Activated T-cell treated with anti-CD3 and anti-CD28 coated beads, Interleukin-2, amount 50 U/mL, for 1 hour (primary cell): ENCODE measurements around the gene DGKZ.

Experiments
- DNase-seq: peaks from one replicate; pipeline ENCODE4 v3.0.0-alpha.2; 2020

DGKZ gene

DNA sequence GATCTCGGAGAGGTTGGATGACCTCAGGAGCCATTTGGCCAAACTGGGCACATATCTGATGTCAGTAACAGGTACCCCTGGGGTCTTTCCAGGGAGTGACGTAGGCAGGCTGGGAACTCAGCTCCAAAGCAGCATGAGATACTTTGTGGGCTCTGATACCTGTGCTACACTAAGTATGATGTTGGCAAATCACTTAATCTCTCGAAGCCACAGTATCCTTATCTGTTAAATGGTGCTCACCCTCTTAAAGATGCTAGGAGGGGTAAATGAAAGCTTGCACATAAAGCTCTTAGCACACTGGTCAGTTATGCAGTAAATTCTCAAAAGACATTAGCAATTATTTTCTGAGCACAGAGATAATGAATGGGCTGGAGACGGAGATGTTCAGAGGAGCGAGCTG is 17.1 kb upstream of the DGKZ start:
- DNase-seq: no peak

DNA sequence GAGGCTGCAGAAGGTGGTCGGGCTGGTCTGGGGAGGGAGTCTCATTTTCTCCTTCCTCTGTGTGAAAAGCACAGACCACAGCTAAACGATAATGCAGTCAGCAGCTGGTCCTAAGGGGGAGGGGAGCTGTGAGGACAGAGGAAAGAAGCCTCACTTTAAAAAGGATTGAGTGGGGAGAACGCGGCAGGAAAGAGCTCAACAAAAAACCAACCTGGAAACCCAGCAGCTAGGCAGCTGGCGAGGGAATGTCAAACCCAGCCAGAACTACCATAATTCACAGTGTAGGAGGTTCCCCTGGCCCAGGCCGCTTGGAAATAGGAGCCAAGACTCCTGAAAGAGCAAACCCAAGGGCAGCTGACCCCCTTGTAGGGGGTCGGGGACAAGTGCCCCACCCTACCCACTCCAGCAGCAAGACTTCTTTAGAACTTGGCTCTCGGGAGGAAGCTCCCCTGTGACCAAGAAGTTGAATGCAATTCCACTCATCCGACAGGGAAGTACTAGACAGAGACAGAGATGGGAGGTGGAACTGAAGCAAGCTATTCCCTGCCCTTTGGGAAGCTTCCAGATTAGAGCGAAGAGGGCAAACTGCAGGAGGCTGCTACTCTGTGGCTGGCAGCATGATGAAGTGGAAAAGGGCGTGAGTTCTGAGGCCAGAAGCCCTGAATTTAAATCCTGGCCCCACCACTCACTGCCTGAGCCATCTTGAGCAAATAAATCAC is 16.5 kb upstream of the DGKZ start:
- DNase-seq: no peak

DNA sequence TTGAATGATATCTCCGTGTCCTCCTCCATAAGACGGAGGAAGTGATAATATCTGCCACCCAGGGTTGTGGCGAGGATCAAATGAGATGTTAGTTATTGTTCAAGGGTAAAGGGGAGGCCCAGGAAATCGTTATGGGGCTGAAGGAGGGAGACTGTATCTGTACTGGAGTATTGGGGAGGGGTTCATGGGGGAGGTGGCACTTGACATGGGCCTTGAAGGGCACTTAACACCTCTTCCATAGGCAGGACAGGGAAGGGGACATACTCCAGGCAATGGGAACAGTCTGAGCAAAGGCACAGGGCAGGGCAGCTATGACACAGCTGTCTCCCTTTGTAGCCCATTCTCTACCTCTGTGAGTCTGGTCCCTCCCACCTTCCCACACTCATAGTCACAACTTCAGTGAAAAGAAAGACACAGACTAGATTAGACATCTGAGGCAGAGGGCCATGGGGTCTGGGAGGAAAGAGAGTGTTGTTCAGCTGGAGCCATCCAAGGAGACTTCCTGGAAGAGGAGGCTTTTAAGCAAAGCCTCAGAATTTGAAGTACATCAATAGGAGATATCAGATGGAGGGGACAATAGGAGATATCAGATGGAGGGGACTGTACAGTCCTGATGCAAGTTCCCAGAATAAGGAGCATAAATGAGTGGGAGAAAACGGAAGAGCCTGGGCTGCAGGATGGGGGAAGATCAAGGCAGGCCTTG is 15.8 kb upstream of the DGKZ start:
- peak; percentile 66 for DNase-seq

DNA sequence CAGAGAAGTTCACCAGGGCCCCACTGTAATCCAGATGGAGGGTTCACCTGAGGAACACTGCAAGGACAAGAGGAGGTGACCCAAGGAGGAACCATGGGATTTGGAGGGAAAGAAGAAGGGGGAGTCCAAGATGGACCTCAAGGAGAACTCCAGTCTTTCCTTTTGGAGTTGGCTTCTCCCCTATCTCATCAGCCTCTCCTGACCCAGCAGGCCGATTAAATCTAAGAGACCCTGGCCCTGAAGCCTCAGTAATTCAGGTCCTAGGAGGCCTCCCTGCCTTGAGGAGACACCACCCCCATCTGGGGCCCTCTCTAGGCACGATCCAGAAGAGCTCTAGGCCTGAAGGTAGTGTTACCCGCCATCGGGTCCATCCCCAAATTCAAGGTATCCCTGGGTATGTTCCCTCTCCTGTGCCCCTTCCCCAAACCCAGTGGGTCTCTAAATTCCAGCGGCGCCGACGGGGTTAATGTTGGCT is 15.1 kb upstream of the DGKZ start:
- no peak for DNase-seq

DNA sequence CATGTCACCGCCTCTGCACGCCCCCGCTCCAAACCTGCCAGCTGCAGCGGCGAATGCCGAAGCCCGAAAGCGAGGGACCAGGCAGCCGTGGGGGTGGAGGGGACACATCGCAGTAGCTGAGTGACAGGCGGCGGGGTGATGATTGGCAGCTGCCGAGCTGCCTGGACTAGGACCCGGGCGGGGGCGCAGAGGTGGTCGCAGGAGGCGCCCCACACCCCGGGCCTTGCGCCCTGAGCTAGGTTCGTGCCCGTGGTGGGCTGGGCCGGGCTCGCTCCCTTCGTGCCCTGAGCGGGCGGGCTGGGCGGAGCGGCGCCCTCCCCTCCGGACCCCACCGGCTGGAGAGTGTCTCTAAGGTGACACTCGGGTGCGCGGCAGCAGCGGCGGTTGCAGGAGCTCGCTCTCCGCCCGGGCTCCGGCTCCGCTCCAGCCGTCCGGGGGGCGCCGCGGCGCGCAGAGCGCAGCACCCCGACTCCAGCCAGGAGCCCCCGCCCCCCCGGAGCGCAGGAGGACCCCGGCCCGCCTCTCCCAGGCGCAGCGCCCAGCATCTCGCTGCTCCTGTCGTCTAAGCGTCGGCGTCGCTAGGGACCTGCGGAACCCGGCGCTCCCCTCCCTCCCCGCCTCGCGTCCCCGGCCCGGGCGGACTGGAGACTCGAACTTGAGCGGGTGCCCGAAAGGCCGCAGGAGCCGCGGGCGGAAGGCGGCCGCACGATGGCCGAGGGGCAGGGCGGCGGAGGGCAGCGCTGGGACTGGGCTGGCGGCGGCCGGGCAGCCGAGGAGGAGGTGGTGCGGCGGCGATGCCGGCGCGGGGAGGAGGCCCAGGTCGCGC is 14.5 kb upstream of the DGKZ start:
- peak; percentile 65 for DNase-seq

DNA sequence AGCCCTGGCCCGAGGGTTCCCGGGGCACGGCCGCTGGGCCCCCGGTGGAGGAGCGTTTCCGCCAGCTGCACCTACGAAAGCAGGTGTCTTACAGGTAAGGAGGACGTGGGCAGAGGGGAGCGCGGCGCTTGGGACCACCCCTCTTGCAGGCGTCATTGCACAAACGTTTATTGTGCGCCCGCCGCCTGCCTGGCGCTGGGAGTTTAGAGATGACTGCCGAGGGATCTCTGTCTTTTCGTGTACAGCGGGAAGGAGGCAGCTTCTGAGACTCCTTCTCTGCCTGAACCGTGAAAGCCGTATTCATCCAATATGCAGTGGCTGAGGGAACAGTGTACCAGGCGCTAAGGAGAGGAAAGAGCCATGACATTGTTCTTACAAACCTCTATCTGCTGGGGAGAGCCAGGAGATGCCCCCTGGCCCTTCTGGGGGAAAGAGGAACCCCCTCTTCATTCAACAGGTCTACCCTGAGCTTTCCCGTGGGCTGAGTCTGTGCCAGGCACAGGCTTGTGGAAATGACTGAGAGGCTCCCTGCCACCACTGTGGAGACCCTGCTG is 13.8 kb upstream of the DGKZ start:
- peak; percentile 46 for DNase-seq

DNA sequence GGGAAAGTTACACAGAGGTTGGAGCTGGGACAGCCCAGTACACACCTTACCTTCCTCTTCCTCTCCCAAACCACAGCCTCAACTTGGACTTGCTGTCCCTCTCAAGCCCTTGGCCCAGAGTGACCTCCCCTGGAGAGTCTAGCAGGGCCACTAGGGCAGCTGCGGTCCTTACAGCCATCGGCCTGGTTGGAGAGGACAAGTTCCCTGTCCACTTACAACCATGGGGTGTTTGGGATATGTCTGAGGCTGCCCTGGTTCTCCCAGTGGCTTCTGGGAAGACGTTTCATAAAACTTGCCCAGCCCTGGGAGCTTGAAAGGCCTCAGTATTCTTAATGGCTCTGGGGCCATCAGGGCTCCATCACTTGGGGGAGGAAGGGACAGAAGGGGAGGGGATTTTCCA is 13.1 kb upstream of the DGKZ start:
- no peak for DNase-seq

DNA sequence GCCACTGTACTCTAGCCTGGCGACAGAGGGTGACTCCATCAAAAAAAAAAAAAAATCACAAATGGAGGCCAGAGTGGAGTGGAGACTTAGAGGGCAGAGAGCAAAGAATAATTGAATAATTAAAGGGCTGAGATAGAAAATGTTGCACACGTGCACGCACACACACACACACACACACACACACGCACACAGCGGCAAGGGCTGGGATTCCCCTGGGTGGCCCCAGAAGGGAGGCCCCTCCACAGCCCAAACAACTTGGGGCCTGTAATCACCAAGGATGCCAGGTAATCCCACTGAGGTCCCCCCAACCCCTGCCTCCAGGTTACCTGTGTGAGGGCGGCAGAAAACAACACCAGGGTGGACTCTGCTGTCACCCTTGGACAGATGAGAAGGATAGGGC is 12.0 kb upstream of the DGKZ start:
- DNase-seq: no peak

DNA sequence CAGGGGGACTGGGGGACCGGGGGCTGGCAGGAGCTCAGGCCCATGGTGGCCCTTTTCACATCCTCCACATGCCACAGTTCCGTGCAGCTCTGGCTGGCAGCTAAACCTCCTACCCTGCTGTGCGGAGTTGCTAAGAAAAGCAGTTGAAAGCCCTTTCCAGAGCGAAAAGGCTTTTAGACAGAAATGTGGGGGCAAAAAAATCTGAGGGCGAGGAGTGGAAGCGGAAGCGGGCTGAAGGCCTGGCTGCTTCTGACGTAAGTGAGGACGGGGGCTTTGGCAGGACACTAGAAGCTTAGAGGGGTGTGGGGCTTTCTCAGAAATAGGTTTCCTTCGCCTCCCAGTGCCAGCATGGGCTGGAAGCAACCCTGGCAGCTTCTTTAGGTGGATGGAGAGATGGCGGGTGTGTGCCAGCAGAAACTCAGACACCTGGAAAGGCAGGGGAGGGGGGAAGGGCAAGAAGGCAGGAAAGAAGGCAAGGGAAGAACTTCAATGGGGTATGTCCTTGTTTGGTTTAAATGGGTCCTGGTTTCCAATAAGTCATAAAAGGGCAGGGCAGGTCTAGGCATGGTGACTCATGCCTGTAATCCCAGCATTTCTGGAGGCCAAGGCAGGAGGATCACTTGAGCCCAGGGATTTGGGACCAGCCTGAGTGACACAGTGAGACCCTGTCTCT is 11.2 kb upstream of the DGKZ start:
- DNase-seq: no peak

DNA sequence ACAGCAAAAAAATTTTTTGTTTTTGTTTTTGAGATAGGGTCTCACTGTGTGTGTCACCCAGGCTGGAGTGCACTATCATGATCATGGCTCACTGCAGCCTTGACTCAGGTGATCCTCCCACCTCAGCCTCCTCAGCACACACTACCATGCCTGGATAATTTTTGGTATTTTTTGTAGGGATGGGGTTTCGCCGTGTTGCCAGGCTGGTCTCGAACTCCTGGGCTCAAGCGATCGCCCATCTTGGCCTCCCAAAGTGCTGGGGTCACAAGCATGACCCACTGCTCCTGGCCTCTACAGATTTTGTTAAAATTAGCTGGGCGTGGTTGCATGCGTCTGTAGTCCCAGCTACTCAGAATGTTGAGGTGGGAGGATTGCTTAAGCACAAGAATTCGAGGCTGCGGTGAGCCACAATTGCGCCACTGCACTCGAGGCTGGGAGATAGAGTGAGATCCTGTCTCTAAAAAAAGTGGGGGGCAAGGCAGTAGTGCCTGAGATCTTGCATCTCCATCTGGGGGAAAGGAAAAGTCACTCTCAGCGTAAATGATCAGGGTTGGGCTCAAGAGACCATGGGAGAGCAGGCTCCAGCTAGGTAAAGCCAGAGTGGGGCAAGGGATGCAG is 10.6 kb upstream of the DGKZ start:
- DNase-seq: no peak

DNA sequence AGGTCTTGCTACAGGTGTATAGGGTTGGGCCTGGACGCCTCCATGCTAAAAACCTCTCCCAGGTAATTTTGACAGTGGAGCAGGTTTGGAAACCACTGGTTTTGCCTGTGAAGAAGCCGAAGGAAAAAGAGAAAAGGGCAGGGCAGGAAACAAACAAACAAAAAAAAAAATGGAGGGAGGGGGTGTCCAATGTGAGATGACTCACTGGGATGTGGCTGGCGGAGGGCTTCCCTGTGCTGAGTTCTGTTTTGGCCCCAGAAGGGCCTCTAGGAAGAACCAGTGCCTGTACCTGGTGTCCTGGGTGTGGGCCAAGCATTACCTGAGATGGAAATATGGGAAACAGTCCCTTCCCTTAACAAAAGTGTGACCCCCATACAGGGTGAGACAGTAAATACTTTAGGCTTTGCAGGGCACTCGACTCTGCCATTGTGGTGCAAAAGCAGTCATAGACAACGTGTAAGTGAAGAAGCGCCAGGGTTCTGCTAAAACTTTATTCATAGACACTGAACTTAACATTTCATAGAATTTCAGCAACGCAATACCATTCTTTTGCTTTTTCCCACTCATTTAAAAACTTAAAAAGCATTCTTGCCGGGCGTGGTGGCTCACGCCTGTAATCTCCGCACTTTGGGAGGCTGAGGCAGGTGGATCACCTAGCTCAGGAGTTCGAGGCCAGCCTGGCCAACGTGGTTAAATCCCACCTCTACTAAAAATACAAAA is 9.5 kb upstream of the DGKZ start:
- no peak for DNase-seq

DNA sequence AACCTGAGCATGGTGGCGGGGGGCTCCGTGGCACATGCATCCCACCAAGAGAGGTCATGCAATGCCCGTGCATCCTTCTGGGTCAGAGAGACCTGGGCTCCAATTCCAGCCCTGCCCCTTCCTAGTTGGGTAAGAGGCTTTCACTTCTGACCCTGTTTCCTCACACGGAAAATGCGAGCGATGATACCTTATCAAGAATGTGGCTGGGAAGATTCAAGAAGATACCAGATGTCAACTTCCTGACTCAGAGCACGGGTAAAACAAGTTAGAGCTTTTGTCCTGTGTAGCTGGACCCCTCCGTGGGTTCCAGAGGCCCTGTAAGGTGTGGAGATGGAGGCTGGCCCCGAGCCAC is 8.7 kb upstream of the DGKZ start:
- DNase-seq: no peak

DNA sequence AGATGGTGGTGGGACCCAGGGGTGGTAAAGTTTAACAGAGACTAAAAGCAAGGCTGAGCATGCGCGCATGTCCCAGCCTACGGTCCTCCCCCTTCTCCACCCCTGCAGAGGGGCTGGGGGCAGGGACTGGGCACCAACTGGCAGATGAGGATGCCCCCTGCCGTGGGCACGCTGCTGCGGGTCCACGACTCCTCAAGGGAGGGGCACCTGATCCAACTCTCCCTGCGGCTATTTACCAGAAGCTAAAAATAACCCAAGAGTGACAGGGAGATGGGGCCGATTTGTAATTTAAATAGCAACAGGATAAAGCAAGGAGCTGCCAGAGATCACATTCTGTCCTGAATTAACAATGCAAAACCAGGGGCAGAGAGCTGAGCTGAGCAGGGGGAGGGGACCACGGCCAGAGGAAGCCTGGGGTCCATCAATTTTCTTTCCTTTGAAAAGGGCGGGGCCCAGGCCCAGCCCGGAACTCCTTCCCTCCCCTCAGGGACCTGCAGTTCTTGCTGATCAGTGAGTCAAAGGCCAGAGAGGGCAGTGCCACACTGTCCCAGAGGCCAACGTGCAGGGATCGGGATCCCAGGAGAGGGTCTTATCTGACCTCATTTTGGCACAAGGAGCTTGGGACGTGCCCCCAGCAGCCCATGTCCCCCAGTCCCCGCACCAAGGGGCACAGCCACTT is 8.1 kb upstream of the DGKZ start:
- no peak for DNase-seq

DNA sequence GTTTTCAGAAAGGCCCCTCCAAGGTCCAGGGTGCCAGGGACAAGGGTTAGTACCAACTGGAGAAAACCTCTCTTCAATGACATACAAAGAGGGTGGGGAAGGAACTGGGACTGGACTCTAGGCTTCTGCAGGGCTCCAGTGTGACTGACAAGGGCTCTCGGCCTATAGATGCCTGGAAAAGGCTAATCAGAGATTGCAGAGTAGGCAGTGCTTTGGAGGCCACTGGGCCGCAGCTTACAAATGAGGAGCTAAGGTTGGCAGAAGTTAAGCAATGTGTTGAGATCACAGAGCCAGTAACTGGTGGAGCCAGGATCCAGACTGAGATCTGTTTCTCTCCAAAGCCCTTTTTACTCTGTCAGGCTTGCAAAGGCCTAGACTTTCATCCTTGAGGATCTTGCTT is 7.4 kb upstream of the DGKZ start:
- no peak for DNase-seq

DNA sequence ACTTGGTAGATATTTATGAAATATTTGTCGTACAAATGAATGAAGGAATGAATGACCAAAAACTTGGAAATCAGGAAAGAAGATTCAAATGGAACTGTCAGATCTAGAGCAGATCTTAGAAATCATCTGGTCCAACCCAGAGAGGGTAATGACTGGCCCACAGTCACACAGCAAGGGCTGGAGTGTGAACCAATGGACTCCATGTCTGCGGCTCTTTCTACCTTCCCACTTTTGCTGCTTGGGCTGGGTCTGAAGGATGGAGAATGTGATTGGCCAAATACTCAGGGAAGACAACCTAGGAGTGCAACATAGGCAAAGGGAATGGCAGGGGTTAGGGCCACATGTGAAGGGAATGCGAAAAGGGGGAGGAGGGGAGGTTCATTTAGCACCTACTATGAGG is 5.8 kb upstream of the DGKZ start:
- no peak for DNase-seq

DNA sequence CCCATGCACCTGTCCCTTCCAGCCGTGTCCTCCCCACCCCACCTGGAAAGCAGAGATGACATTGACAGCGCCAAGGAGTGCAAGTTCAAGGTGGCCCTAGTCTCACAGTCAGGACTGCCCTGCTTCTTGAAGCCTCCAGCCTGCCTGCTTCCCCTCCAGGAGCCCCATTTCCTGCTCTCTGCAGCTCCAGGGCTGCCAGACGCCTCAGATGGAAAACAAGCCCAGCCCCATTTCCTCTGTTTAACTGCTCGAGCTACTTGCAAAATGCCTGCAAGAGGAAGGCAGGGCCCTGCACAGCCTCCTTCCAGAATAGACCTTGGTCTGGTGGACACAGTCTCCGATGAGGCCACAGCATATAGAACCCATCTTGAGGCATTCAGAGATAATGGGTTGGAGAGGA is 5.0 kb upstream of the DGKZ start:
- DNase-seq: no peak

DNA sequence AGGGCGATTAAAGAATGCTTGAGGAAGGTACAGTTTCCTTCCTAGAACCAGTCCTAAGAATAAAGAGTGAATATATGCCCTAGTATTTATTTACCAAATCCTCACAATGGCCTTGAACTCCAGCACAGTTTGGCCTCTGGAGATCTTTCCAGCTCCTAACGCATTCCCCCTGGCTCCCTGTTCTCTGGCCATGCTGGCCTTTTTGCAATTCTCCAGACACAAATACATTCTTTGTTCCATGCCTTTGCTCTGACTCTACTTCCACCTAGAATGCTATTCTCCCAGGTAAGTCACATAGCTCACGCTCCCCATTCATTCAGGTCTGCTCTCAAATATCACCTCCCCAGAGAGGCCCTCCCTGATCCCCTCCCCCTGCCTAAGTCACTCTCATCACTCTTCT is 3.7 kb upstream of the DGKZ start:
- no peak for DNase-seq

DNA sequence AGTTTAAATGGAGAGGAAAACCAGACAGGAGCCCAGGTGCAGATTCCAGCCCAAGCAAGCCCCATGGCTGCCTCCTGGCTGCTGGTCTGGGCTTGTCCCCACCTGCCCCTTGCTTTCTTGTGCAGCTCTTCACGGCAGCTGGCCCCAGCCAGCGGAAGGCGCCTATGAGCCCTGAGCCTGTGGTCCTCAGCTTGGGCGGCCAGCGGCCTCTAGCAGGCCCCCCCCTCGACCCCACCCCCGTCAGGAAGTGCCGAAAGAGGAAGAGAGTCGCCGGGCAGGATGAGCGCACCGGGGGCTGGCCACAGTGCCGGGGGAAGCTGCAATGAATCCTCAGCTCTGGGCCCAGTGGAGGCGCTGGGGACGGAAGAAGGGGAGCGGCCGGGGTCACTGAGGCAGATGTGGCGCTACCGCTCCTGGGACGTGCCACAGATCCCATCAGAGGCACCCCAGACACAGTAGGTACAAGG is 2.1 kb upstream of the DGKZ start:
- DNase-seq: no peak

DNA sequence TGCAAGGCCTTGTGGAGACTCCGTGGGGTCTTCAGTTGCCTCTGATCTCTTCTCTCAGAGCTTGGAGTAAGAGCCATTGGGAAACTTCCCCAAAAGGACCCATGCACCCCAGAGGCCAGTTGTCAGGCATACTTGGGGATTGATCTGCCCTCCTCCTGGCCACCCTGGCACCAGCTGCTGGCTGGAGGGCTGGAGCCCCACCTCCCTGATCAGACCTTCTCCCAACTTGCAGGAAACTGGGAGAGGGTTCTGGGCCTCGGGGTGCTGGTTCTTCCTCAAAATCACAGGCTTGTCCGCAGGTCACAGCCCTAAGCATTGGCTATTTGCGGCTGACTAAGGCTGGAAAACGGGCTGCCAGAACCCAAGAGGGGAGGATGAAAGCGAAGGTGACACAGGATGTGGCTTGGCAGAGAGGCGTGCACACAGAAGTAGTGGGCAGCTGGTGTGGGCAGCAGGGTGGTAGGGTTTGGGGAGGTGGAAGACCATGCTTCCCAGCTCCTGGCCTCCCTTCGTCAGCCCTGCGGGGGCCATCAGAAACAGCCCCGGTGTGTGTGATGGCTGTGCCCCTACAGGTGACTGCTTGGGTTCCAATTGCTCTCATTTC is 1.3 kb upstream of the DGKZ start:
- no peak for DNase-seq

DNA sequence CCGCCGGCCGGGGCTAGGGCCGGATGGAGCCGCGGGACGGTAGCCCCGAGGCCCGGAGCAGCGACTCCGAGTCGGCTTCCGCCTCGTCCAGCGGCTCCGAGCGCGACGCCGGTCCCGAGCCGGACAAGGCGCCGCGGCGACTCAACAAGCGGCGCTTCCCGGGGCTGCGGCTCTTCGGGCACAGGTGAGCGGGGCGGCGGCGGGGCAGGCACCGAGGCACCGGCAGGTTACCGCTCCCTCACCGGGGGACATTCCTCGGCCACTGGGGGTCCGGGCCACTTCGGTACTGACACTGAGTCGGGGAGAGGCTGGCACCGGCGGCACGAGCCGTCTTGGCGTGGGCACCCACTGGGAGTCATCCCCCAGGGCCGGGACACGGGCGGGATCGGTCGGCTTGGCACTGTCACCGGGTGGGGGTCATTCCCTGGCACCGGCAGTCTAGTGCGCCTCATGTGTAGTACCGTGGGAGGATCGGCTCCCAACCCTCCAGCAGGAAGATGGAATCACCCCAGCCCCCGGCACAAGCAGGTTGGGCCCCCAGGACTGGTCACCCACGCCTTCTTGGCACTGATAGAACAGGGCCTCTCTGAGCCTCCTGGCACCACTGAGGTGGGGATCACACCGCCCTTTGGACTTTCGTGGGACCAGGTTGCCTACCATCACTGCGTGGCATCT is 511 bp downstream of the DGKZ start:
- DNase-seq: no peak
